Activated CD8-positive, alpha-beta T cell treated with anti-CD3 and anti-CD28 coated beads for 36 hours (primary cell): ENCODE data around the gene LIN52. TPM values are rescaled to one million over a fixed set of nuclear protein-coding genes. Genes with fewer than 3 reads are reported as not detected.

ENCODE experiments used
- ATAC-seq: fragments of 200-7000 bp; cut with Tn5 transposase; one replicate; pipeline ENCODE4 v1.10.0; 2021; ENCODE audit warnings: mild to moderate bottlenecking, moderate library complexity
- CTCF ChIA-PET: fragments of 350-600 bp; sonication (Branson Sonifier 250); formaldehyde crosslinking; loops from one replicate; lab custom pipeline; 2021; ENCODE audit warnings: antibody characterized with exemption; lab: Charles Lee
- POLR2A ChIA-PET: fragments of 350-600 bp; sonication (Branson Sonifier 250); formaldehyde crosslinking; loops from one replicate; lab custom pipeline; 2021; ENCODE audit warnings: antibody characterized with exemption; lab: Charles Lee
- DNase-seq: peaks from one replicate; pipeline ENCODE4 v3.0.0-alpha.2; 2020
- H3K27ac Mint-ChIP-seq: one replicate; pipeline ENCODE4 v1.8.0; 2021; ENCODE audit warnings: mild to moderate bottlenecking, mixed read lengths
- H3K27me3 Mint-ChIP-seq: one replicate; pipeline ENCODE4 v1.8.0; 2021; ENCODE audit warnings: mixed read lengths
- H3K36me3 Mint-ChIP-seq: one replicate; pipeline ENCODE4 v1.8.0; 2021; ENCODE audit warnings: low read depth, mixed read lengths
- H3K4me1 Mint-ChIP-seq: one replicate; pipeline ENCODE4 v1.8.0; 2021; ENCODE audit warnings: low read depth, mixed read lengths
- H3K4me3 Mint-ChIP-seq: one replicate; pipeline ENCODE4 v1.8.0; 2021; ENCODE audit warnings: mild to moderate bottlenecking, moderate library complexity, mixed read lengths
- H3K9me3 Mint-ChIP-seq: one replicate; pipeline ENCODE4 v1.8.0; 2021; ENCODE audit warnings: mixed read lengths
- intact Hi-C: fragments of 100-400 bp; cut with micrococcal nuclease; formaldehyde crosslinking; loops from one replicate; pipeline ENCODE4 v1.10.0; 2022
- total RNA-seq, 2 experiments: library from RNA; stranded (reverse); gene quantifications; one replicate each; pipeline ENCODE4 v1.2.3, GENCODE V29; 2021
- TF ChIP-seq, protein P1 (sequence below): fragments of 200-600 bp; IDR thresholded peaks from one replicate; pipeline ENCODE4 v1.8.0; 2022; ENCODE audit warnings: antibody characterized with exemption, mild to moderate bottlenecking

The LIN52 gene
- total RNA-seq, 2 experiments from 2014 or later = 10.1 to 10.3 TPM

GRCh38 chr14:74045522-74045921 is 39.2 kb upstream of the LIN52 start:
- intact Hi-C loops = no loop called here
- TF ChIP-seq, protein P1, sequence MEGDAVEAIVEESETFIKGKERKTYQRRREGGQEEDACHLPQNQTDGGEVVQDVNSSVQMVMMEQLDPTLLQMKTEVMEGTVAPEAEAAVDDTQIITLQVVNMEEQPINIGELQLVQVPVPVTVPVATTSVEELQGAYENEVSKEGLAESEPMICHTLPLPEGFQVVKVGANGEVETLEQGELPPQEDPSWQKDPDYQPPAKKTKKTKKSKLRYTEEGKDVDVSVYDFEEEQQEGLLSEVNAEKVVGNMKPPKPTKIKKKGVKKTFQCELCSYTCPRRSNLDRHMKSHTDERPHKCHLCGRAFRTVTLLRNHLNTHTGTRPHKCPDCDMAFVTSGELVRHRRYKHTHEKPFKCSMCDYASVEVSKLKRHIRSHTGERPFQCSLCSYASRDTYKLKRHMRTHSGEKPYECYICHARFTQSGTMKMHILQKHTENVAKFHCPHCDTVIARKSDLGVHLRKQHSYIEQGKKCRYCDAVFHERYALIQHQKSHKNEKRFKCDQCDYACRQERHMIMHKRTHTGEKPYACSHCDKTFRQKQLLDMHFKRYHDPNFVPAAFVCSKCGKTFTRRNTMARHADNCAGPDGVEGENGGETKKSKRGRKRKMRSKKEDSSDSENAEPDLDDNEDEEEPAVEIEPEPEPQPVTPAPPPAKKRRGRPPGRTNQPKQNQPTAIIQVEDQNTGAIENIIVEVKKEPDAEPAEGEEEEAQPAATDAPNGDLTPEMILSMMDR = no peak
- no peak overlapping the region for H3K4me3 Mint-ChIP-seq
- no peak for DNase-seq
- H3K36me3 Mint-ChIP-seq = no peaks in the 10 kb centered on the region
- H3K9me3 Mint-ChIP-seq = no peaks in the 10 kb centered on the region
- H3K4me1 Mint-ChIP-seq = no peaks in the 10 kb centered on the region
- no peak overlapping the region for H3K27ac Mint-ChIP-seq
- ChIA-PET POLR2A (no interaction called here), CTCF (no interaction called here)
- H3K27me3 Mint-ChIP-seq = no peaks in the 10 kb centered on the region
- no peak for ATAC-seq

DNA sequence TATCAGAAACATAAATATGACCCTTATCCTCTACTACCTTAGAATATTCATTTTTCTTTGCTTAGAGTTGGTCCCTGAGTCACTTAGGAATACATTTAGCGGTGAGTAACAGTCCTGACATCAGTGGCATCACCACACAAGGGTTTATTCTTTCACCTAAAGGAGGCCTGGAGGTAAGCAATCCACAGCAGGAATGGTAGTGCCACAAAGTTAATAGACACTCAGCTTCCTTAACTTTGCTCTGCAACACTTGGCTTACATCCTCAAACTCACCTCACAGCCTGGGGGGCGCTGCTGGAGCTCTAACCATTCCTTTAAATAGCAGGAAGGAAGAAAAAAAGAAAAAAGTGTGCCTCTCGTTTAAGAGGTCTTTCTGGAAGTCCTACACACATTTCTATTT is 36.5 kb upstream of the LIN52 start:
- CTCF ChIA-PET = interaction anchor here (0.6 kb wide), 1 partner anchor 16 kb away, joined by 3 read pairs; no protein-coding TSS in a partner anchor
- Mint-ChIP-seq H3K9me3 (no peaks in the 10 kb centered on the region), H3K4me1 (no peaks in the 10 kb centered on the region), H3K4me3 (no peak overlapping the region), H3K27ac (no peak overlapping the region), H3K36me3 (no peaks in the 10 kb centered on the region), H3K27me3 (no peaks in the 10 kb centered on the region)
- no peak for DNase-seq
- no peak for ATAC-seq
- TF ChIP-seq, protein P1 = no peak
- POLR2A ChIA-PET = no interaction called here
- intact Hi-C loops = no loop called here

GRCh38 chr14:74049876-74050495 is 34.8 kb upstream of the LIN52 start:
- H3K4me3 Mint-ChIP-seq = no peak overlapping the region
- no peaks in the 10 kb centered on the region for H3K4me1 Mint-ChIP-seq
- ATAC-seq = no peak
- H3K9me3 Mint-ChIP-seq = no peaks in the 10 kb centered on the region
- ChIA-PET CTCF (no interaction called here), POLR2A (no interaction called here)
- H3K36me3 Mint-ChIP-seq = no peaks in the 10 kb centered on the region
- intact Hi-C loops = no loop called here
- TF ChIP-seq, protein P1 = no peak
- DNase-seq = no peak
- H3K27me3 Mint-ChIP-seq = no peaks in the 10 kb centered on the region
- no peak overlapping the region for H3K27ac Mint-ChIP-seq

GRCh38 chr14:74062809-74063150 is 22.0 kb upstream of the LIN52 start:
- POLR2A ChIA-PET = no interaction called here
- no peak overlapping the region for H3K27ac Mint-ChIP-seq
- peaks cover 3% of the 10 kb centered on the region for H3K36me3 Mint-ChIP-seq
- H3K4me3 Mint-ChIP-seq = no peak overlapping the region
- ATAC-seq = no peak
- DNase-seq = no peak
- CTCF ChIA-PET = interaction anchor here (1.0 kb wide), 1 partner anchor 492 kb away, joined by 3 read pairs; no protein-coding TSS in a partner anchor
- H3K27me3 Mint-ChIP-seq = no peaks in the 10 kb centered on the region
- H3K4me1 Mint-ChIP-seq = no peaks in the 10 kb centered on the region
- H3K9me3 Mint-ChIP-seq = no peaks in the 10 kb centered on the region
- intact Hi-C loops = no loop called here
- TF ChIP-seq, protein P1 = no peak

- ATAC-seq (no peak), DNase-seq (no peak)
- Mint-ChIP-seq H3K27me3 (no peaks in the 10 kb centered on the region), H3K4me1 (no peaks in the 10 kb centered on the region), H3K27ac (no peak overlapping the region), H3K36me3 (peaks cover 1% of the 10 kb centered on the region), H3K9me3 (no peaks in the 10 kb centered on the region), H3K4me3 (no peak overlapping the region)
- POLR2A ChIA-PET = no interaction called here
- TF ChIP-seq, protein P1 = no peak
- intact Hi-C loops = no loop called here
- CTCF ChIA-PET = no interaction called here
These were observed 20.3 kb upstream of the LIN52 start for GRCh38 chr14:74064426-74064825.
